HL-60 (cell line): ENCODE data around the gene GDF11.

Source experiments
- CTCF ChIP-seq: IDR thresholded peaks from one replicate; pipeline ENCODE4 v1.5.1; 2011; ENCODE audit warnings: low read length, control low read depth, inconsistent platforms; ENCODE audit not compliant: insufficient read depth
- GABPA ChIP-seq: IDR thresholded peaks from 2 replicates; pipeline ENCODE4 v1.6.1; 2012; ENCODE audit warnings: low read depth
- POLR2AphosphoS5 ChIP-seq: IDR thresholded peaks from 2 replicates; pipeline ENCODE4 v1.6.1; 2012; ENCODE audit warnings: low read depth
- SPI1 ChIP-seq: IDR thresholded peaks from 2 replicates; pipeline ENCODE4 v1.6.1; 2012; ENCODE audit warnings: low read depth, mild to moderate bottlenecking, borderline replicate concordance
- TF ChIP-seq, protein P1 (sequence below): IDR thresholded peaks from 2 replicates; pipeline ENCODE4 v1.6.1; 2012; ENCODE audit warnings: low read depth; ENCODE audit not compliant: insufficient replicate concordance

DNA sequence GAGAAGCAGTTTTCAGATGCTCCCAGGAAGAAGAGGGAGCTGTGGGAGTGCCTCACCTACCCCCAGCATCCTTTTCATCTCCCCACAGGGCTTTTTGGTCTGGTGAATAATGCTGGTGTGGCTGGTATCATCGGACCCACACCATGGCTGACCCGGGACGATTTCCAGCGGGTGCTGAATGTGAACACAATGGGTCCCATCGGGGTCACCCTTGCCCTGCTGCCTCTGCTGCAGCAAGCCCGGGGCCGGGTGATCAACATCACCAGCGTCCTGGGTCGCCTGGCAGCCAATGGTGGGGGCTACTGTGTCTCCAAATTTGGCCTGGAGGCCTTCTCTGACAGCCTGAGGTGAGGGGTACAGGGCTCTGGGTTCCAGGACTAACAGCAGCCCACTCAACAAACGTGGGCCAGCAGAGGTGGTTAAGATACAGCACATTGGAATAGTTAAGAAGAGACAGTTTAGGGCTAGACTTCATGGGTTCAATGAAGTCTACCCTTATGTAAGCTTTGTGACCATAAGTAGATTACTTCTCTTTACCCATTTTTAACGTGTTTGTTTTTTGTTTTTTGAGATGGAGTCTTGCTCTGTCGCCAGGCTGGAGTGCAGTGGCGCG lies 21.2 kb upstream of the GDF11 start:
- TF ChIP-seq CTCF (no peak), POLR2AphosphoS5 (no peak), GABPA (no peak), SPI1 (no peak)
- TF ChIP-seq, protein P1, sequence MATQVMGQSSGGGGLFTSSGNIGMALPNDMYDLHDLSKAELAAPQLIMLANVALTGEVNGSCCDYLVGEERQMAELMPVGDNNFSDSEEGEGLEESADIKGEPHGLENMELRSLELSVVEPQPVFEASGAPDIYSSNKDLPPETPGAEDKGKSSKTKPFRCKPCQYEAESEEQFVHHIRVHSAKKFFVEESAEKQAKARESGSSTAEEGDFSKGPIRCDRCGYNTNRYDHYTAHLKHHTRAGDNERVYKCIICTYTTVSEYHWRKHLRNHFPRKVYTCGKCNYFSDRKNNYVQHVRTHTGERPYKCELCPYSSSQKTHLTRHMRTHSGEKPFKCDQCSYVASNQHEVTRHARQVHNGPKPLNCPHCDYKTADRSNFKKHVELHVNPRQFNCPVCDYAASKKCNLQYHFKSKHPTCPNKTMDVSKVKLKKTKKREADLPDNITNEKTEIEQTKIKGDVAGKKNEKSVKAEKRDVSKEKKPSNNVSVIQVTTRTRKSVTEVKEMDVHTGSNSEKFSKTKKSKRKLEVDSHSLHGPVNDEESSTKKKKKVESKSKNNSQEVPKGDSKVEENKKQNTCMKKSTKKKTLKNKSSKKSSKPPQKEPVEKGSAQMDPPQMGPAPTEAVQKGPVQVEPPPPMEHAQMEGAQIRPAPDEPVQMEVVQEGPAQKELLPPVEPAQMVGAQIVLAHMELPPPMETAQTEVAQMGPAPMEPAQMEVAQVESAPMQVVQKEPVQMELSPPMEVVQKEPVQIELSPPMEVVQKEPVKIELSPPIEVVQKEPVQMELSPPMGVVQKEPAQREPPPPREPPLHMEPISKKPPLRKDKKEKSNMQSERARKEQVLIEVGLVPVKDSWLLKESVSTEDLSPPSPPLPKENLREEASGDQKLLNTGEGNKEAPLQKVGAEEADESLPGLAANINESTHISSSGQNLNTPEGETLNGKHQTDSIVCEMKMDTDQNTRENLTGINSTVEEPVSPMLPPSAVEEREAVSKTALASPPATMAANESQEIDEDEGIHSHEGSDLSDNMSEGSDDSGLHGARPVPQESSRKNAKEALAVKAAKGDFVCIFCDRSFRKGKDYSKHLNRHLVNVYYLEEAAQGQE = no peak
